ENCODE data around the gene ACBD6. TPM values are rescaled to one million over a fixed set of nuclear protein-coding genes. Genes with fewer than 3 reads are reported as not detected.

Gene ACBD6
- total and polyA plus RNA-seq, 2 experiments from 2014 or later = 27.3 to 44.2 TPM

- H2AFZ ChIP-seq = no peak overlapping the region
- no peak overlapping the region for H3K4me3 ChIP-seq
- H3K36me3 ChIP-seq (ENCODE audit: low read depth) = no peaks in the 10 kb centered on the region
- peaks cover 13% of the 10 kb centered on the region; the same call in 1 of the 2 replicates for H3K27me3 ChIP-seq (replicated peaks; ENCODE audit: insufficient read depth)
- DNase-seq = no peak
- no peaks in the 10 kb centered on the region for H3K9me2 ChIP-seq (ENCODE audit: insufficient read depth)
- in situ Hi-C loops (cut with MboI) = no loop called here
- H3K4me2 ChIP-seq (ENCODE audit: unreplicated experiment) = no peak overlapping the region
- H4K20me1 ChIP-seq (ENCODE audit: insufficient read depth) = no peaks in the 10 kb centered on the region
- no peak overlapping the region for H3K9ac ChIP-seq
- TF ChIP-seq EZH2phosphoT487 (IDR thresholded peaks at IDR 0.05; ENCODE audit: insufficient read depth, low read depth) = no peak
- TF ChIP-seq EZH2 (IDR thresholded peaks at IDR 0.05; ENCODE audit: insufficient read depth, poor library complexity, severe bottlenecking) = no peak
- H3K9me3 ChIP-seq (ENCODE audit: low read depth) = no peaks in the 10 kb centered on the region
- H3K79me2 ChIP-seq (ENCODE audit: insufficient read depth) = no peaks in the 10 kb centered on the region
- H3F3A ChIP-seq (ENCODE audit: insufficient read depth) = no peaks in the 10 kb centered on the region
- 55 to 58% methylated on average over 4 of the region's 4 CpGs for WGBS, 2 experiments (ENCODE audit: low coverage in 1 of 2, low lambda C conversion rate in 2 of 2, missing lambda C conversion rate in 2 of 2)
- H3K27ac ChIP-seq = no peak overlapping the region
- no peaks in the 10 kb centered on the region for H3K4me1 ChIP-seq (ENCODE audit: insufficient read depth)
These were observed 236.5 kb downstream of the ACBD6 start for GRCh38 chr1:180265871-180266270.

- no peak overlapping the region for H3K4me3 ChIP-seq
- no peak overlapping the region for H3K4me2 ChIP-seq (ENCODE audit: unreplicated experiment)
- no peaks in the 10 kb centered on the region for H3K9me3 ChIP-seq (ENCODE audit: low read depth)
- no peaks in the 10 kb centered on the region for H4K20me1 ChIP-seq (ENCODE audit: insufficient read depth)
- TF ChIP-seq EZH2 (IDR thresholded peaks at IDR 0.05; ENCODE audit: insufficient read depth, poor library complexity, severe bottlenecking) = no peak
- TF ChIP-seq EZH2phosphoT487 (IDR thresholded peaks at IDR 0.05; ENCODE audit: insufficient read depth, low read depth) = no peak
- no peaks in the 10 kb centered on the region for H3F3A ChIP-seq (ENCODE audit: insufficient read depth)
- peaks cover 16% of the 10 kb centered on the region for H3K27me3 ChIP-seq (replicated peaks; ENCODE audit: insufficient read depth)
- H3K27ac ChIP-seq = no peak overlapping the region
- DNase-seq = no peak
- H3K9me2 ChIP-seq (ENCODE audit: insufficient read depth) = no peaks in the 10 kb centered on the region
- in situ Hi-C loops (cut with MboI) = no loop called here
- no peaks in the 10 kb centered on the region for H3K4me1 ChIP-seq (ENCODE audit: insufficient read depth)
- 37 to 47% methylated on average over 9 of the region's 9 CpGs for WGBS, 2 experiments (ENCODE audit: low coverage in 1 of 2, low lambda C conversion rate in 2 of 2, missing lambda C conversion rate in 2 of 2)
- H3K36me3 ChIP-seq (ENCODE audit: low read depth) = no peaks in the 10 kb centered on the region
- H2AFZ ChIP-seq = no peak overlapping the region
- H3K79me2 ChIP-seq (ENCODE audit: insufficient read depth) = no peaks in the 10 kb centered on the region
- H3K9ac ChIP-seq = no peak overlapping the region
These were observed 237.2 kb downstream of the ACBD6 start for GRCh38 chr1:180265201-180265600.

GRCh38 chr1:180264595-180264994, 237.8 kb downstream of the ACBD6 start:
- H3K27ac ChIP-seq = no peak overlapping the region
- no peaks in the 10 kb centered on the region for H3K79me2 ChIP-seq (ENCODE audit: insufficient read depth)
- no peaks in the 10 kb centered on the region for H3K9me3 ChIP-seq (ENCODE audit: low read depth)
- no peak for TF ChIP-seq EZH2 (IDR thresholded peaks at IDR 0.05; ENCODE audit: insufficient read depth, poor library complexity, severe bottlenecking)
- no peak for TF ChIP-seq EZH2phosphoT487 (IDR thresholded peaks at IDR 0.05; ENCODE audit: insufficient read depth, low read depth)
- no peak overlapping the region for H3K4me2 ChIP-seq (ENCODE audit: unreplicated experiment)
- no peak overlapping the region for H3K4me3 ChIP-seq
- peaks cover 16% of the 10 kb centered on the region for H3K27me3 ChIP-seq (replicated peaks; ENCODE audit: insufficient read depth)
- H3K9me2 ChIP-seq (ENCODE audit: insufficient read depth) = no peaks in the 10 kb centered on the region
- 63 to 83% methylated on average over 2 of the region's 2 CpGs for WGBS, 2 experiments (ENCODE audit: low coverage in 1 of 2, low lambda C conversion rate in 2 of 2, missing lambda C conversion rate in 2 of 2)
- H4K20me1 ChIP-seq (ENCODE audit: insufficient read depth) = no peaks in the 10 kb centered on the region
- H3F3A ChIP-seq (ENCODE audit: insufficient read depth) = no peaks in the 10 kb centered on the region
- in situ Hi-C loops (cut with MboI) = no loop called here
- no peak overlapping the region for H3K9ac ChIP-seq
- H3K4me1 ChIP-seq (ENCODE audit: insufficient read depth) = no peaks in the 10 kb centered on the region
- H2AFZ ChIP-seq = no peak overlapping the region
- H3K36me3 ChIP-seq (ENCODE audit: low read depth) = no peaks in the 10 kb centered on the region
- no peak for DNase-seq

GRCh38 chr1:180262628-180263488, 239.5 kb downstream of the ACBD6 start:
- TF ChIP-seq EZH2 (IDR thresholded peaks at IDR 0.05; ENCODE audit: insufficient read depth, poor library complexity, severe bottlenecking) (no peak), EZH2phosphoT487 (IDR thresholded peaks at IDR 0.05; ENCODE audit: insufficient read depth, low read depth) (no peak)

More at GRCh38 chr1:180262628-180263488, 239.5 kb downstream of the ACBD6 start:
- DNase-seq = no peak
- Histone ChIP-seq H3K27me3 (replicated peaks; ENCODE audit: insufficient read depth) (peaks cover 16% of the 10 kb centered on the region), H3K36me3 (ENCODE audit: low read depth) (no peaks in the 10 kb centered on the region), H3K9ac (no peak overlapping the region), H3K9me3 (ENCODE audit: low read depth) (no peaks in the 10 kb centered on the region), H2AFZ (no peak overlapping the region), H3K27ac (no peak overlapping the region), H3K9me2 (ENCODE audit: insufficient read depth) (no peaks in the 10 kb centered on the region), H3K79me2 (ENCODE audit: insufficient read depth) (no peaks in the 10 kb centered on the region), H4K20me1 (ENCODE audit: insufficient read depth) (no peaks in the 10 kb centered on the region), H3K4me1 (ENCODE audit: insufficient read depth) (no peaks in the 10 kb centered on the region), H3F3A (ENCODE audit: insufficient read depth) (no peaks in the 10 kb centered on the region), H3K4me2 (ENCODE audit: unreplicated experiment) (no peak overlapping the region), H3K4me3 (no peak overlapping the region)
- 64 to 75% methylated on average over 11 to 12 of the region's 12 CpGs for WGBS, 2 experiments (ENCODE audit: low coverage in 1 of 2, low lambda C conversion rate in 2 of 2, missing lambda C conversion rate in 2 of 2)
- in situ Hi-C loops (cut with MboI) = no loop called here

Data from GM23248 (cell line).